H9 (cell line): ENCODE measurements around the gene MKI67. TPM values are rescaled to one million over a fixed set of nuclear protein-coding genes. Genes with fewer than 3 reads are reported as not detected.

Experiments
- DNase-seq: peaks from one replicate; pipeline ENCODE4 v3.0.0-alpha.2; 2017
- H2AFZ ChIP-seq: one replicate; pipeline ENCODE4 v1.6.1; 2013; ENCODE audit warnings: mild to moderate bottlenecking, low read length, control low read depth, moderate library complexity
- H2AK5ac ChIP-seq: 2 replicates; pipeline ENCODE4 v1.6.1; 2013; ENCODE audit warnings: low read length, control low read depth, mixed read lengths; ENCODE audit not compliant: insufficient read length
- H2BK120ac ChIP-seq: one replicate; pipeline ENCODE4 v1.6.1; 2013; ENCODE audit warnings: low read depth, mild to moderate bottlenecking, low read length, control low read depth, inconsistent platforms; ENCODE audit not compliant: poor library complexity, severe bottlenecking
- H2BK12ac ChIP-seq: 2 replicates; pipeline ENCODE4 v1.6.1; 2013; ENCODE audit warnings: low read length, control low read depth, mixed read lengths, low read depth; ENCODE audit not compliant: insufficient read length
- H2BK15ac ChIP-seq: 2 replicates; pipeline ENCODE4 v1.6.1; 2013; ENCODE audit warnings: low read depth, low read length, control low read depth
- H2BK20ac ChIP-seq: one replicate; pipeline ENCODE4 v1.6.1; 2013; ENCODE audit warnings: low read depth, mild to moderate bottlenecking, low read length, control low read depth, inconsistent platforms; ENCODE audit not compliant: poor library complexity, severe bottlenecking
- H2BK5ac ChIP-seq: 2 replicates; pipeline ENCODE4 v1.6.1; 2013; ENCODE audit warnings: low read length, control low read depth, mixed read lengths; ENCODE audit not compliant: insufficient read length
- H3K14ac ChIP-seq: 2 replicates; pipeline ENCODE4 v1.6.1; 2013; ENCODE audit warnings: low read length, control low read depth; ENCODE audit not compliant: insufficient read depth
- H3K18ac ChIP-seq: 2 replicates; pipeline ENCODE4 v1.6.1; 2013; ENCODE audit warnings: low read depth, mild to moderate bottlenecking, mixed read lengths, low read length, control low read depth; ENCODE audit not compliant: insufficient read length
- H3K23ac ChIP-seq: 2 replicates; pipeline ENCODE4 v1.6.1; 2013; ENCODE audit warnings: low read length, control low read depth, mixed read lengths, low read depth; ENCODE audit not compliant: insufficient read length
- H3K23me2 ChIP-seq: 2 replicates; pipeline ENCODE4 v1.6.1; 2013; ENCODE audit warnings: low read depth, mild to moderate bottlenecking, mixed read lengths, low read length, control low read depth; ENCODE audit not compliant: insufficient read length, poor library complexity, severe bottlenecking
- H3K27ac ChIP-seq: 2 replicates; pipeline ENCODE4 v1.5.1; 2013; ENCODE audit warnings: low read length, control low read depth, mixed read lengths, low read depth; ENCODE audit not compliant: insufficient read length
- H3K27me3 ChIP-seq: 2 replicates; pipeline ENCODE4 v1.6.1; 2013; ENCODE audit warnings: low read length, control low read depth, inconsistent platforms; ENCODE audit not compliant: insufficient read depth
- H3K4ac ChIP-seq: 2 replicates; pipeline ENCODE4 v1.6.1; 2013; ENCODE audit warnings: low read depth, mild to moderate bottlenecking, control low read depth, inconsistent platforms, low read length, moderate library complexity
- H3K4me1 ChIP-seq: 2 replicates; pipeline ENCODE4 v1.6.1; 2013; ENCODE audit warnings: low read length, control low read depth, inconsistent platforms; ENCODE audit not compliant: insufficient read depth
- H3K4me2 ChIP-seq: 2 replicates; pipeline ENCODE4 v1.6.1; 2013; ENCODE audit warnings: low read length, control low read depth, mixed read lengths; ENCODE audit not compliant: insufficient read length, insufficient read depth
- H3K56ac ChIP-seq: 2 replicates; pipeline ENCODE4 v1.6.1; 2013; ENCODE audit warnings: low read depth, mild to moderate bottlenecking, mixed read lengths, low read length, control low read depth; ENCODE audit not compliant: insufficient read length
- H3K79me1 ChIP-seq: 2 replicates; pipeline ENCODE4 v1.6.1; 2013; ENCODE audit warnings: low read depth, mild to moderate bottlenecking, moderate library complexity, low read length, control low read depth, inconsistent platforms; ENCODE audit not compliant: insufficient read depth, poor library complexity, severe bottlenecking
- H3K79me2 ChIP-seq: 2 replicates; pipeline ENCODE4 v1.6.1; 2013; ENCODE audit warnings: low read length, control low read depth, inconsistent platforms; ENCODE audit not compliant: insufficient read depth
- H3K9ac ChIP-seq: 2 replicates; pipeline ENCODE4 v1.6.1; 2013; ENCODE audit warnings: low read length, control low read depth, mixed read lengths; ENCODE audit not compliant: insufficient read length; ENCODE audit errors: extremely low read depth
- H3K9me3 ChIP-seq: one replicate; pipeline ENCODE4 v1.6.1; 2013; ENCODE audit warnings: low read depth, low read length, inconsistent platforms; ENCODE audit not compliant: control insufficient read depth
- H3T11ph ChIP-seq: one replicate; pipeline ENCODE4 v1.6.1; 2013; ENCODE audit warnings: mild to moderate bottlenecking, low read length, control low read depth, inconsistent platforms
- H4K20me1 ChIP-seq: one replicate; pipeline ENCODE4 v1.6.1; 2013; ENCODE audit not compliant: control insufficient read depth, insufficient read length, insufficient read depth
- H4K5ac ChIP-seq: 2 replicates; pipeline ENCODE4 v1.6.1; 2013; ENCODE audit warnings: low read depth, mild to moderate bottlenecking, mixed read lengths, low read length, control low read depth; ENCODE audit not compliant: insufficient read length
- H4K8ac ChIP-seq: replicated peaks from 2 replicates; pipeline ENCODE4 v1.6.1; 2013; ENCODE audit warnings: low read length, control low read depth, mixed read lengths, low read depth; ENCODE audit not compliant: insufficient read length
- H4K91ac ChIP-seq: 2 replicates; pipeline ENCODE4 v1.6.1; 2013; ENCODE audit warnings: low read depth, mild to moderate bottlenecking, moderate library complexity, mixed read lengths, low read length, control low read depth; ENCODE audit not compliant: insufficient read length
- H3K27ac Mint-ChIP-seq, 3 experiments: 2 replicates in 2 of 3; 3 replicates in 1 of 3; pipeline ENCODE4 v1.8.0; 2020 to 2021; ENCODE audit warnings: mixed read lengths in 3 of 3, mild to moderate bottlenecking in 1 of 3, moderate library complexity in 1 of 3
- H3K27me3 Mint-ChIP-seq: 2 replicates; pipeline ENCODE4 v1.8.0; 2021; ENCODE audit warnings: low read depth, mild to moderate bottlenecking, moderate library complexity, mixed read lengths
- H3K36me3 Mint-ChIP-seq, 3 experiments: 2 replicates in 2 of 3; 3 replicates in 1 of 3; pipeline ENCODE4 v1.8.0; 2020 to 2021; ENCODE audit warnings: low read depth in 3 of 3, mixed read lengths in 3 of 3; ENCODE audit not compliant: insufficient read depth in 1 of 3
- H3K4me1 Mint-ChIP-seq, 2 experiments: 2 replicates each; pipeline ENCODE4 v1.8.0; 2020; ENCODE audit warnings: mixed read lengths in 2 of 2
- H3K4me3 Mint-ChIP-seq, 2 experiments: 2 replicates in 1 of 2; 3 replicates in 1 of 2; pipeline ENCODE4 v1.8.0; 2020 to 2021; ENCODE audit warnings: mild to moderate bottlenecking in 2 of 2, mixed read lengths in 2 of 2, moderate library complexity in 1 of 2
- H3K9me3 Mint-ChIP-seq, 2 experiments: 2 replicates in 1 of 2; 3 replicates in 1 of 2; pipeline ENCODE4 v1.8.0; 2020; ENCODE audit warnings: mild to moderate bottlenecking in 2 of 2, mixed read lengths in 2 of 2, moderate library complexity in 1 of 2
- WGBS: extraction: QIAGEN DNeasy Blood & Tissue Kit; methylation state at CpG from one replicate; pipeline ENCODE4 v1.1.7; 2013; ENCODE audit warnings: missing lambda C conversion rate, low lambda C conversion rate, mixed read lengths; ENCODE audit not compliant: insufficient read length; ENCODE audit errors: extremely low coverage; 5-methylcytosine and 5-hydroxymethylcytosine counted together
- total RNA-seq: library from RNA; stranded (reverse); gene quantifications from 2 replicates; pipeline ENCODE4 v1.2.1, GENCODE V29; 2021
- TF ChIP-seq, protein P1 (sequence below): fragments of 200-600 bp; sonication (generic); conservative IDR thresholded peaks from 3 replicates; pipeline ENCODE4 v1.8.0; 2021; ENCODE audit warnings: antibody characterized with exemption, mild to moderate bottlenecking

Gene MKI67
- total RNA-seq, 1 experiment from 2014 or later: 108 TPM

DNA sequence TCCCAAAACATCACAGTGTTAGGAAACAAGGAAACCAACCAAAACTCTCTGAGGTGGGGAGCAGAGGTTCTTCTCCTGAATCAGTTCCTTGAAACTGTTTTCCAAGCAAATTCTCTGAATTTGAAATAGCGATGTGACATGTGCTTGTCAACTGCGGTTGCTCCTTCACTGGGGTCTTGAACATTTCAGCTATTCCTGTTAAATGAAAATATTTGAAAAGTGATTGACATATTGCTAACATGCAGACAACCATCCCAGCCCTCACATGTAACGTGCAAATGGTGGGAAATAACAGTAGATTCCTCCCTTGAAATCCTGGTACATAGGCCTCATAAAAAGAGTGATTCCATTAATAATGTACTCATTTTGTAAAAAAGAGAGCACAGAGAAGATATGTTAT, 15.9 kb downstream of the MKI67 start:
- peaks cover 34 to 55% (median 44%) of the 10 kb centered on the region in 3 experiments for H3K36me3 Mint-ChIP-seq
- no peak overlapping the region for H3K14ac ChIP-seq
- H2AK5ac ChIP-seq: no peak overlapping the region
- no peak overlapping the region for H2AFZ ChIP-seq
- no peak overlapping the region for H3K23ac ChIP-seq
- TF ChIP-seq, protein P1, sequence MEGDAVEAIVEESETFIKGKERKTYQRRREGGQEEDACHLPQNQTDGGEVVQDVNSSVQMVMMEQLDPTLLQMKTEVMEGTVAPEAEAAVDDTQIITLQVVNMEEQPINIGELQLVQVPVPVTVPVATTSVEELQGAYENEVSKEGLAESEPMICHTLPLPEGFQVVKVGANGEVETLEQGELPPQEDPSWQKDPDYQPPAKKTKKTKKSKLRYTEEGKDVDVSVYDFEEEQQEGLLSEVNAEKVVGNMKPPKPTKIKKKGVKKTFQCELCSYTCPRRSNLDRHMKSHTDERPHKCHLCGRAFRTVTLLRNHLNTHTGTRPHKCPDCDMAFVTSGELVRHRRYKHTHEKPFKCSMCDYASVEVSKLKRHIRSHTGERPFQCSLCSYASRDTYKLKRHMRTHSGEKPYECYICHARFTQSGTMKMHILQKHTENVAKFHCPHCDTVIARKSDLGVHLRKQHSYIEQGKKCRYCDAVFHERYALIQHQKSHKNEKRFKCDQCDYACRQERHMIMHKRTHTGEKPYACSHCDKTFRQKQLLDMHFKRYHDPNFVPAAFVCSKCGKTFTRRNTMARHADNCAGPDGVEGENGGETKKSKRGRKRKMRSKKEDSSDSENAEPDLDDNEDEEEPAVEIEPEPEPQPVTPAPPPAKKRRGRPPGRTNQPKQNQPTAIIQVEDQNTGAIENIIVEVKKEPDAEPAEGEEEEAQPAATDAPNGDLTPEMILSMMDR: no peak
- H3K4me2 ChIP-seq: no peak overlapping the region
- no peak overlapping the region for H3K18ac ChIP-seq
- H2BK5ac ChIP-seq: no peak overlapping the region
- H4K91ac ChIP-seq: no peak overlapping the region
- no peak overlapping the region for H3K4me3 Mint-ChIP-seq
- no peak overlapping the region for H2BK15ac ChIP-seq
- H3K56ac ChIP-seq: no peak overlapping the region
- H3K27ac ChIP-seq: no peak overlapping the region
- H3K79me2 ChIP-seq: no peaks in the 10 kb centered on the region
- H3K4me1 Mint-ChIP-seq: no peaks in the 10 kb centered on the region
- no peak for DNase-seq
- no CpG with 5 or more reads among the region's 3 CpGs for WGBS
- no peaks in the 10 kb centered on the region for H3K79me1 ChIP-seq
- no peak overlapping the region for H2BK12ac ChIP-seq
- no peak overlapping the region for H3K4ac ChIP-seq
- H3K9me3 Mint-ChIP-seq: no peaks in the 10 kb centered on the region
- H3K9me3 ChIP-seq: no peaks in the 10 kb centered on the region
- no peaks in the 10 kb centered on the region for H3K27me3 ChIP-seq
- H3K27ac Mint-ChIP-seq: no peak overlapping the region
- no peaks in the 10 kb centered on the region for H3K4me1 ChIP-seq
- no peak overlapping the region for H3T11ph ChIP-seq
- H2BK20ac ChIP-seq: no peak overlapping the region
- H4K8ac ChIP-seq: no peak overlapping the region
- peaks cover 2% of the 10 kb centered on the region for H3K23me2 ChIP-seq
- H3K27me3 Mint-ChIP-seq: no peaks in the 10 kb centered on the region
- no peak overlapping the region for H4K5ac ChIP-seq
- no peak overlapping the region for H3K9ac ChIP-seq
- no peak overlapping the region for H2BK120ac ChIP-seq
- H4K20me1 ChIP-seq: no peaks in the 10 kb centered on the region
